Naive thymus-derived CD8-positive, alpha-beta T cell (primary cell): ENCODE measurements around the gene XRCC1. TPM values are rescaled to one million over a fixed set of nuclear protein-coding genes. Genes with fewer than 3 reads are reported as not detected.
"Not testable (repeated sequence)": the region's sequence is repeated elsewhere in the genome, so short reads cannot be mapped to it uniquely, and the experiment has no call there.

Experiments
- ATAC-seq, 2 donors: fragments of 150-1000 bp; cut with Tn5 transposase in 1 of 2; sonication (Bioruptor Pico), chemical (Tn5 transposase) in 1 of 2; 1 replicate in 1 of 2; 2 replicates in 1 of 2; pipeline ENCODE4 v1.10.0; 2021; ENCODE audit warnings: mild to moderate bottlenecking in 2 of 2, moderate library complexity in 2 of 2
- POLR2A ChIA-PET: fragments of 350-600 bp; sonication (Branson Sonifier 250); formaldehyde crosslinking; loops from one replicate; lab custom pipeline; 2021; ENCODE audit warnings: antibody characterized with exemption; lab: Charles Lee
- DNase-seq, 10 donors: peaks; one replicate each; pipeline versions ENCODE4 v3.0.0 to v3.0.0-alpha.2; 2020 to 2022
- H3K27ac Mint-ChIP-seq, 10 donors: one replicate each; pipeline ENCODE4 v1.8.0; 2020 to 2022; ENCODE audit warnings: mild to moderate bottlenecking in 10 of 10, mixed read lengths in 10 of 10, moderate library complexity in 4 of 10, inconsistent platforms in 1 of 10
- H3K27me3 Mint-ChIP-seq, 5 donors: one replicate each; pipeline ENCODE4 v1.8.0; 2021 to 2022; ENCODE audit warnings: mixed read lengths in 5 of 5
- H3K36me3 Mint-ChIP-seq, 3 donors: one replicate each; pipeline ENCODE4 v1.8.0; 2020 to 2022; ENCODE audit warnings: mixed read lengths in 3 of 3, mild to moderate bottlenecking in 2 of 3, inconsistent platforms in 1 of 3
- H3K4me1 Mint-ChIP-seq, 4 donors: one replicate each; pipeline ENCODE4 v1.8.0; 2021 to 2022; ENCODE audit warnings: mixed read lengths in 4 of 4
- H3K4me3 Mint-ChIP-seq, 10 donors: one replicate each; pipeline ENCODE4 v1.8.0; 2020 to 2022; ENCODE audit warnings: mild to moderate bottlenecking in 10 of 10, mixed read lengths in 10 of 10, moderate library complexity in 6 of 10, inconsistent platforms in 1 of 10
- H3K9me3 Mint-ChIP-seq, 9 donors: one replicate each; pipeline ENCODE4 v1.8.0; 2020 to 2022; ENCODE audit warnings: mixed read lengths in 9 of 9, mild to moderate bottlenecking in 3 of 9, inconsistent platforms in 1 of 9, moderate library complexity in 1 of 9
- polyA plus RNA-seq, 3 donors: library from polyadenylated mRNA; unstranded; fragments of 300-500 nt; fragmentation: Illumina TruSeq; gene quantifications; one replicate each; pipeline ENCODE4 v1.2.3, GENCODE V29; 2021
- total RNA-seq, 8 experiments: library from RNA in 2 of 8; stranded (reverse) in 2 of 8; gene quantifications; one replicate each; pipeline ENCODE4 v1.2.3 and lab custom pipeline; 2021 to 2026

The XRCC1 gene
- total and polyA plus RNA-seq, 5 experiments from 2014 or later: 16.8 to 39.0 (median 34.6) TPM

- peaks cover 0 to 14% (median 3%) of the 10 kb centered on the region in 3 donors for H3K36me3 Mint-ChIP-seq
- H3K27me3 Mint-ChIP-seq: no peaks in the 10 kb centered on the region
- ATAC-seq (peak in 1 of 2 donors; percentile 50), DNase-seq (no peak)
- H3K4me3 Mint-ChIP-seq: peak overlapping the region in 2 of 10 donors; percentile 1 to 70
- no peaks in the 10 kb centered on the region for H3K9me3 Mint-ChIP-seq
- peak overlapping the region; percentile 39 to 89 (median 78) for H3K27ac Mint-ChIP-seq
- POLR2A ChIA-PET: no interaction called here
- H3K4me1 Mint-ChIP-seq: peaks cover 18 to 37% (median 28%) of the 10 kb centered on the region in 4 donors
Measured at GRCh38 chr19:43589678-43590077, 14.4 kb upstream of the XRCC1 start.

GRCh38 chr19:43589277-43589676 lies 13.9 kb upstream of the XRCC1 start:
- H3K9me3 Mint-ChIP-seq: no peaks in the 10 kb centered on the region
- peak overlapping the region in 8 of 10 donors; percentile 15 to 87 (median 78) for H3K27ac Mint-ChIP-seq
- ATAC-seq (no peak), DNase-seq (no peak)
- H3K4me1 Mint-ChIP-seq: peaks cover 19 to 39% (median 30%) of the 10 kb centered on the region in 4 donors
- H3K27me3 Mint-ChIP-seq: no peaks in the 10 kb centered on the region
- POLR2A ChIA-PET: interaction anchor here (1.0 kb wide), 1 partner anchor 15 kb away, joined by 7 read pairs; the partner anchor contains the start of gene XRCC1
- peaks cover 0 to 14% (median 3%) of the 10 kb centered on the region in 3 donors for H3K36me3 Mint-ChIP-seq
- no peak overlapping the region for H3K4me3 Mint-ChIP-seq

- H3K36me3 Mint-ChIP-seq, H3K4me3 Mint-ChIP-seq, H3K27ac Mint-ChIP-seq, DNase-seq, ATAC-seq, H3K9me3 Mint-ChIP-seq, H3K27me3 Mint-ChIP-seq, POLR2A ChIA-PET: not testable (repeated sequence)
- H3K4me1 Mint-ChIP-seq: peaks cover 14 to 42% (median 23%) of the 10 kb centered on the region in 4 donors
Measured at GRCh38 chr19:43587029-43587428, 11.7 kb upstream of the XRCC1 start.

- ATAC-seq (no peak), DNase-seq (no peak)
- Mint-ChIP-seq H3K4me3 (no peak overlapping the region), H3K9me3 (no peaks in the 10 kb centered on the region), H3K4me1 (peaks cover 14 to 49% (median 24%) of the 10 kb centered on the region in 4 donors), H3K36me3 (peaks cover 0 to 3% (median 0%) of the 10 kb centered on the region in 3 donors), H3K27ac (no peak overlapping the region), H3K27me3 (no peaks in the 10 kb centered on the region)
- POLR2A ChIA-PET: no interaction called here
Measured at GRCh38 chr19:43586346-43586745, 11.0 kb upstream of the XRCC1 start.

GRCh38 chr19:43584484-43584883 lies 9.2 kb upstream of the XRCC1 start:
- Mint-ChIP-seq H3K36me3 (peaks cover 0 to 3% (median 0%) of the 10 kb centered on the region in 3 donors), H3K9me3 (no peaks in the 10 kb centered on the region), H3K4me1 (peaks cover 12 to 45% (median 24%) of the 10 kb centered on the region in 4 donors), H3K4me3 (no peak overlapping the region), H3K27me3 (no peaks in the 10 kb centered on the region), H3K27ac (peak overlapping the region in 5 of 10 donors; percentile 8 to 81 (median 70))
- ATAC-seq (no peak), DNase-seq (no peak)
- POLR2A ChIA-PET: interaction anchor here (1.5 to 2.1 kb wide), 2 partner anchors 10 to 12 kb away, joined by 4 to 5 read pairs; partner anchors contain the start of genes IRGQ and ZNF576

- Mint-ChIP-seq H3K4me3 (peak overlapping the region in 1 of 10 donors; percentile 20), H3K4me1 (peaks cover 16 to 48% (median 29%) of the 10 kb centered on the region in 4 donors), H3K36me3 (peaks cover 0 to 3% (median 0%) of the 10 kb centered on the region in 3 donors), H3K27ac (peak overlapping the region in 1 of 10 donors; percentile 34), H3K9me3 (no peaks in the 10 kb centered on the region), H3K27me3 (no peaks in the 10 kb centered on the region)
- no peak for ATAC-seq
- POLR2A ChIA-PET: interaction anchor here (0.7 to 2.1 kb wide), 4 partner anchors 10 to 91 kb away, joined by 3 to 6 read pairs (median 4); no protein-coding TSS in a partner anchor
- no peak for DNase-seq
Measured at GRCh38 chr19:43582495-43582894, 7.2 kb upstream of the XRCC1 start.

GRCh38 chr19:43581467-43581866 lies 6.1 kb upstream of the XRCC1 start:
- peaks cover 19 to 49% (median 32%) of the 10 kb centered on the region in 4 donors for H3K4me1 Mint-ChIP-seq
- no peaks in the 10 kb centered on the region for H3K27me3 Mint-ChIP-seq
- ATAC-seq (no peak), DNase-seq (no peak)
- H3K27ac Mint-ChIP-seq: peak overlapping the region in 6 of 10 donors; percentile 26 to 95 (median 54)
- no peaks in the 10 kb centered on the region for H3K9me3 Mint-ChIP-seq
- POLR2A ChIA-PET: interaction anchor here (0.5 to 2.5 kb wide), 6 partner anchors 15 to 110 kb away, joined by 3 to 11 read pairs (median 6); partner anchors contain the start of genes IRGQ, PLAUR and ZNF576
- peak overlapping the region in 7 of 10 donors; percentile 15 to 75 (median 36) for H3K4me3 Mint-ChIP-seq
- peaks cover 0 to 3% (median 0%) of the 10 kb centered on the region in 3 donors for H3K36me3 Mint-ChIP-seq

- no peak for DNase-seq
- no peak for ATAC-seq
- POLR2A ChIA-PET: interaction anchor here (0.5 kb wide), 1 partner anchor 21 kb away, joined by 6 read pairs; no protein-coding TSS in a partner anchor
- H3K9me3 Mint-ChIP-seq: no peaks in the 10 kb centered on the region
- peaks cover 19 to 55% (median 45%) of the 10 kb centered on the region in 4 donors for H3K4me1 Mint-ChIP-seq
- H3K27ac Mint-ChIP-seq: peak overlapping the region in 9 of 10 donors; percentile 29 to 90 (median 79)
- peaks cover 0 to 6% (median 0%) of the 10 kb centered on the region in 3 donors for H3K36me3 Mint-ChIP-seq
- H3K27me3 Mint-ChIP-seq: no peaks in the 10 kb centered on the region
- peak overlapping the region; percentile 37 to 89 (median 62) for H3K4me3 Mint-ChIP-seq
Measured at GRCh38 chr19:43578787-43579186, 3.5 kb upstream of the XRCC1 start.

- peak in 1 of 10 donors; percentile 23 for DNase-seq
- H3K4me1 Mint-ChIP-seq: peaks cover 25 to 67% (median 55%) of the 10 kb centered on the region in 4 donors
- H3K27me3 Mint-ChIP-seq: no peaks in the 10 kb centered on the region
- ATAC-seq: no peak
- peak overlapping the region; percentile 57 to 99 (median 96) for H3K4me3 Mint-ChIP-seq
- peaks cover 0 to 15% (median 0%) of the 10 kb centered on the region in 3 donors for H3K36me3 Mint-ChIP-seq
- POLR2A ChIA-PET: interaction anchor here (1.1 to 4.7 kb wide), 3 partner anchors 14 to 20 kb away, joined by 3 to 55 read pairs (median 9); partner anchors contain the start of genes IRGQ and ZNF576
- peak overlapping the region in 9 of 10 donors; percentile 87 to 100 (median 99) for H3K27ac Mint-ChIP-seq
- H3K9me3 Mint-ChIP-seq: no peaks in the 10 kb centered on the region
Measured at GRCh38 chr19:43575955-43576878, 890 bp upstream of the XRCC1 start.

GRCh38 chr19:43574424-43575155 lies 737 bp downstream of the XRCC1 start:
- H3K36me3 Mint-ChIP-seq: peaks cover 0 to 20% (median 0%) of the 10 kb centered on the region in 3 donors
- POLR2A ChIA-PET: interaction anchor here (0.6 to 4.7 kb wide), 10 partner anchors 11 to 111 kb away, joined by 3 to 55 read pairs (median 4); partner anchors contain the start of genes IRGQ and ZNF576
- ATAC-seq (no peak), DNase-seq (no peak)
- H3K4me1 Mint-ChIP-seq: peaks cover 26 to 68% (median 63%) of the 10 kb centered on the region in 4 donors
- peak overlapping the region; percentile 87 to 100 (median 98) for H3K27ac Mint-ChIP-seq
- no peaks in the 10 kb centered on the region for H3K27me3 Mint-ChIP-seq
- H3K9me3 Mint-ChIP-seq: no peaks in the 10 kb centered on the region
- H3K4me3 Mint-ChIP-seq: peak overlapping the region; percentile 91 to 99 (median 96)

GRCh38 chr19:43572171-43572588 lies 3.1 kb downstream of the XRCC1 start:
- peaks cover 24 to 62% (median 55%) of the 10 kb centered on the region in 4 donors for H3K4me1 Mint-ChIP-seq

More at GRCh38 chr19:43572171-43572588, 3.1 kb downstream of the XRCC1 start:
- H3K27me3 Mint-ChIP-seq: no peaks in the 10 kb centered on the region
- no peaks in the 10 kb centered on the region for H3K9me3 Mint-ChIP-seq
- H3K36me3 Mint-ChIP-seq: peaks cover 0 to 24% (median 0%) of the 10 kb centered on the region in 3 donors
- H3K4me3 Mint-ChIP-seq: peak overlapping the region in 4 of 10 donors; percentile 9 to 47 (median 31)
- H3K27ac Mint-ChIP-seq: peak overlapping the region; percentile 12 to 79 (median 66)
- POLR2A ChIA-PET: interaction anchor here (0.8 to 4.7 kb wide), 2 partner anchors 11 to 24 kb away, joined by 3 to 55 read pairs; partner anchors contain the start of genes IRGQ and ZNF576
- no peak for ATAC-seq
- DNase-seq: no peak
